H1 (cell line): ENCODE measurements around the gene CTAG2. TPM values are rescaled to one million over a fixed set of nuclear protein-coding genes. Genes with fewer than 3 reads are reported as not detected.

Experiments
- CTCF ChIA-PET: fragments of 300-600 bp; sonication (Branson Sonifier 250); formaldehyde crosslinking; loops from one replicate; lab custom pipeline; 2021; ENCODE audit not compliant: partially characterized antibody; lab: Charles Lee
- POLR2A ChIA-PET: fragments of 300-600 bp; sonication (Branson Sonifier 250); formaldehyde crosslinking; loops from one replicate; lab custom pipeline; 2021; ENCODE audit warnings: inconsistent platforms; ENCODE audit not compliant: partially characterized antibody; lab: Charles Lee
- DNase-seq, 2 experiments: peaks; one replicate each; pipeline versions ENCODE4 v3.0.0 to v3.0.0-alpha.2; 2010 to 2022; ENCODE audit warnings: low spot score in 2 of 2, low read depth in 1 of 2, mixed read lengths in 1 of 2
- FAIRE-seq: peaks from 2 replicates; lab custom pipeline; 2011; peaks lifted over from hg19 to GRCh38; lab: Jason Lieb, UNC
- H2AFZ ChIP-seq: 2 replicates; pipeline ENCODE4 v1.8.1; 2012; ENCODE audit warnings: low read length, inconsistent platforms
- H2AK5ac ChIP-seq: 2 replicates; pipeline ENCODE4 v1.6.1; 2013; ENCODE audit warnings: low read depth, low read length
- H2BK120ac ChIP-seq: replicated peaks from 2 replicates; pipeline ENCODE3; 2013; ENCODE audit warnings: low read depth, low read length, inconsistent platforms
- H2BK12ac ChIP-seq: 2 replicates; pipeline ENCODE4 v1.6.1; 2013; ENCODE audit warnings: low read depth, low read length
- H2BK15ac ChIP-seq: 2 replicates; pipeline ENCODE4 v1.6.1; 2013; ENCODE audit warnings: low read length
- H2BK20ac ChIP-seq: 2 replicates; pipeline ENCODE4 v1.6.1; 2013; ENCODE audit warnings: low read length
- H2BK5ac ChIP-seq: 2 replicates; pipeline ENCODE4 v1.6.1; 2013; ENCODE audit warnings: low read depth, low read length
- H3K14ac ChIP-seq: 2 replicates; pipeline ENCODE4 v1.6.1; 2013; ENCODE audit warnings: inconsistent platforms; ENCODE audit not compliant: insufficient read length
- H3K18ac ChIP-seq: 2 replicates; pipeline ENCODE4 v1.6.1; 2013; ENCODE audit warnings: low read length; ENCODE audit errors: extremely low read depth
- H3K23ac ChIP-seq: 2 replicates; pipeline ENCODE4 v1.6.1; 2013; ENCODE audit warnings: inconsistent platforms; ENCODE audit not compliant: insufficient read length
- H3K23me2 ChIP-seq: 2 replicates; pipeline ENCODE4 v1.6.1; 2013; ENCODE audit warnings: low read depth, low read length
- H3K27ac ChIP-seq: 2 replicates; pipeline ENCODE4 v1.6.1; 2011; ENCODE audit warnings: low read depth, low read length, inconsistent platforms
- H3K27me3 ChIP-seq, 4 experiments: replicated peaks in 1 of 4; 1 replicate in 1 of 4; 2 replicates in 3 of 4; pipeline versions ENCODE4 v1.6.1 to v1.8.1; 2011 to 2013; ENCODE audit warnings: low read length in 3 of 4, mild to moderate bottlenecking in 3 of 4, inconsistent platforms in 2 of 4, mixed read lengths in 2 of 4, moderate library complexity in 1 of 4; ENCODE audit not compliant: control insufficient read depth in 3 of 4, insufficient read depth in 3 of 4; ENCODE audit errors: extremely low read depth in 1 of 4
- H3K36me3 ChIP-seq, 4 experiments: 2 replicates each; pipeline versions ENCODE4 v1.6.1 to v1.8.1; 2011 to 2013; ENCODE audit warnings: mild to moderate bottlenecking in 4 of 4, low read length in 3 of 4, moderate library complexity in 2 of 4, control low read depth in 1 of 4, inconsistent platforms in 1 of 4; ENCODE audit not compliant: insufficient read depth in 4 of 4, control insufficient read depth in 2 of 4
- H3K4ac ChIP-seq: replicated peaks from 2 replicates; pipeline ENCODE3; 2013; ENCODE audit warnings: low read length, low read depth, mixed read lengths, inconsistent platforms; ENCODE audit not compliant: insufficient read length
- H3K4me1 ChIP-seq, 4 experiments: replicated peaks in 1 of 4; 1 replicate in 1 of 4; 2 replicates in 3 of 4; pipeline versions ENCODE4 v1.6.1 to v1.8.1; 2011 to 2013; ENCODE audit warnings: low read length in 3 of 4, inconsistent platforms in 2 of 4, mixed read lengths in 1 of 4; ENCODE audit not compliant: insufficient read depth in 4 of 4, control insufficient read depth in 3 of 4
- H3K4me2 ChIP-seq, 2 experiments: 2 replicates each; pipeline versions ENCODE4 v1.6.1 to v1.8.1; 2011 to 2013; ENCODE audit warnings: low read depth in 2 of 2, low read length in 2 of 2, control low read depth in 1 of 2, inconsistent platforms in 1 of 2, mild to moderate bottlenecking in 1 of 2; ENCODE audit not compliant: insufficient read depth in 1 of 2
- H3K4me3 ChIP-seq, 4 experiments: fragments of 200-600, 300-600 bp in 1 of 4; sonication (generic), shearing (Covaris generic), sonication (Bioruptor Twin) in 1 of 4; 2 replicates each; pipeline versions ENCODE4 v1.5.1 to v1.8.1; 2011 to 2016; ENCODE audit warnings: low read length in 4 of 4, low read depth in 3 of 4, control low read depth in 2 of 4, inconsistent platforms in 2 of 4, mild to moderate bottlenecking in 2 of 4, mixed read lengths in 1 of 4, moderate library complexity in 1 of 4; ENCODE audit not compliant: insufficient read depth in 2 of 4; ENCODE audit errors: extremely low read depth in 1 of 4
- H3K56ac ChIP-seq: replicated peaks from 2 replicates; pipeline ENCODE3; 2013; ENCODE audit warnings: low read depth, mild to moderate bottlenecking, mixed read lengths, low read length, inconsistent platforms; ENCODE audit not compliant: insufficient read length
- H3K79me1 ChIP-seq: 2 replicates; pipeline ENCODE4 v1.6.1; 2013; ENCODE audit warnings: low read depth, low read length, control low read depth
- H3K79me2 ChIP-seq, 2 experiments: 2 replicates each; pipeline versions ENCODE4 v1.6.1 to v1.8.1; 2012 to 2013; ENCODE audit warnings: low read length in 2 of 2, mild to moderate bottlenecking in 2 of 2, inconsistent platforms in 1 of 2; ENCODE audit not compliant: insufficient read depth in 2 of 2, control insufficient read depth in 1 of 2
- H3K9ac ChIP-seq, 4 experiments: replicated peaks in 1 of 4; 1 replicate in 1 of 4; 2 replicates in 3 of 4; pipeline versions ENCODE4 v1.6.1 to v1.8.1; 2011 to 2013; ENCODE audit warnings: low read depth in 3 of 4, low read length in 3 of 4, control low read depth in 2 of 4, mild to moderate bottlenecking in 2 of 4, moderate library complexity in 2 of 4, inconsistent platforms in 1 of 4; ENCODE audit errors: extremely low read depth in 1 of 4
- H3K9me3 ChIP-seq, 2 experiments: 2 replicates each; pipeline versions ENCODE4 v1.6.1 to v1.8.1; 2012 to 2013; ENCODE audit warnings: mild to moderate bottlenecking in 2 of 2, moderate library complexity in 2 of 2, control low read depth in 1 of 2, inconsistent platforms in 1 of 2, low read depth in 1 of 2, low read length in 1 of 2, mixed read lengths in 1 of 2; ENCODE audit not compliant: insufficient read depth in 2 of 2
- H4K20me1 ChIP-seq, 2 experiments: replicated peaks in 1 of 2; 2 replicates each; pipeline versions ENCODE3 to v1.8.1; 2011 to 2013; ENCODE audit warnings: inconsistent platforms in 2 of 2, low read length in 2 of 2, mild to moderate bottlenecking in 1 of 2; ENCODE audit not compliant: insufficient read depth in 2 of 2, control insufficient read depth in 1 of 2
- H4K5ac ChIP-seq: 2 replicates; pipeline ENCODE4 v1.6.1; 2013; ENCODE audit warnings: low read length, low read depth, mixed read lengths, inconsistent platforms; ENCODE audit not compliant: insufficient read length
- H4K8ac ChIP-seq: 2 replicates; pipeline ENCODE4 v1.8.0; 2013; ENCODE audit warnings: mild to moderate bottlenecking, moderate library complexity, low read length, inconsistent platforms; ENCODE audit not compliant: insufficient read depth; ENCODE audit errors: extremely low read depth
- H4K91ac ChIP-seq: replicated peaks from 2 replicates; pipeline ENCODE3; 2013; ENCODE audit warnings: low read length, mixed read lengths, inconsistent platforms; ENCODE audit not compliant: insufficient read length
- BCL11A ChIP-seq, 2 experiments: IDR thresholded peaks; one replicate each; pipeline ENCODE4 v1.6.1; 2011; ENCODE audit warnings: low read depth in 2 of 2, low read length in 2 of 2, mild to moderate bottlenecking in 2 of 2
- CHD1 ChIP-seq: IDR thresholded peaks from 2 replicates; pipeline ENCODE4 v1.6.1; 2012; ENCODE audit warnings: low read depth, low read length, improper control_type of control experiment
- KDM5A ChIP-seq: fragments of 200-600 bp; IDR thresholded peaks from 2 replicates; pipeline ENCODE4 v1.7.1; 2012; ENCODE audit warnings: mild to moderate bottlenecking, low read length, inconsistent platforms, mixed read lengths
- PHF8 ChIP-seq: fragments of 200-600 bp; sonication (generic); conservative IDR thresholded peaks from 2 replicates; pipeline ENCODE4 v1.7.1; 2012; ENCODE audit warnings: low read depth, mild to moderate bottlenecking, inconsistent platforms, low read length, moderate library complexity
- SAP30 ChIP-seq: fragments of 300-600 bp; sonication (generic); IDR thresholded peaks from 2 replicates; pipeline ENCODE4 v1.7.1; 2012; ENCODE audit warnings: low read length, moderate library complexity, mild to moderate bottlenecking, inconsistent platforms; ENCODE audit not compliant: insufficient read depth, insufficient replicate concordance
- SIN3A ChIP-seq, 2 experiments: IDR thresholded peaks in 1 of 2; conservative IDR thresholded peaks in 1 of 2; 2 replicates each; pipeline ENCODE4 v1.6.1; 2011 to 2012; ENCODE audit warnings: low read length in 2 of 2, improper control_type of control experiment in 1 of 2, low read depth in 1 of 2, mild to moderate bottlenecking in 1 of 2
- SP2 ChIP-seq: IDR thresholded peaks from 2 replicates; pipeline ENCODE4 v1.6.1; 2012; ENCODE audit warnings: mild to moderate bottlenecking, low read length, inconsistent platforms
- TAF1 ChIP-seq: IDR thresholded peaks from 2 replicates; pipeline ENCODE4 v1.6.1; 2011; ENCODE audit warnings: mild to moderate bottlenecking, low read depth, low read length
- WGBS, 2 experiments: shearing (Covaris generic) in 1 of 2; methylation state at CpG; one replicate each; pipeline versions ENCODE4 v1.1.6 to v1.1.7; 2013 to 2015; ENCODE audit warnings: low lambda C conversion rate in 2 of 2, mixed read lengths in 2 of 2, inconsistent platforms in 1 of 2, low coverage in 1 of 2, missing lambda C conversion rate in 1 of 2; ENCODE audit not compliant: insufficient replicate concordance in 2 of 2, insufficient coverage in 1 of 2, insufficient read length in 1 of 2; ENCODE audit errors: extremely low coverage in 1 of 2, missing lambda C conversion rate in 1 of 2; 5-methylcytosine and 5-hydroxymethylcytosine counted together
- polyA plus RNA-seq, 7 experiments: library from polyadenylated mRNA; depleted of rRNA in 3 of 7; stranded (reverse) in 5 of 7; unstranded in 2 of 7; fragments of >200 nt in 5 of 7; fragments of 200-250 nt in 2 of 7; gene quantifications; 1 replicate in 5 of 7; 2 replicates in 1 of 7; 4 replicates in 1 of 7; pipeline versions ENCODE4 v1.2.1 to v1.2.3, GENCODE V29; 2011 to 2013; ENCODE audit warnings: missing spikeins in 2 of 7, mixed read lengths in 2 of 7
- total RNA-seq: library from RNA; stranded (reverse); fragmentation: NEBNext Ultra II Directional; extraction: Animal tissue kit (Norgen Biotek cat#: 25700); gene quantifications from 2 replicates; pipeline ENCODE4 v1.2.1, GENCODE V29; 2021
- TF ChIP-seq, protein P1 (sequence below), 3 experiments: IDR thresholded peaks; 1 replicate in 2 of 3; 2 replicates in 1 of 3; pipeline versions ENCODE4 v1.5.1 to v1.6.1; 2011; ENCODE audit warnings: low read length in 3 of 3, mild to moderate bottlenecking in 3 of 3, inconsistent platforms in 2 of 3, low read depth in 1 of 3, moderate library complexity in 1 of 3; ENCODE audit not compliant: insufficient read depth in 1 of 3; ENCODE audit errors: control extremely low read depth in 1 of 3
- TF ChIP-seq, protein P2 (sequence below): IDR thresholded peaks from 2 replicates; pipeline ENCODE4 v1.6.1; 2011; ENCODE audit warnings: low read depth, mild to moderate bottlenecking, low read length; ENCODE audit not compliant: insufficient read depth

CTAG2 gene
- total and polyA plus RNA-seq, 2 of the 8 experiments (the other 6 are each of a cell fraction or from before 2014, with no cell fraction given), result not detected

DNA sequence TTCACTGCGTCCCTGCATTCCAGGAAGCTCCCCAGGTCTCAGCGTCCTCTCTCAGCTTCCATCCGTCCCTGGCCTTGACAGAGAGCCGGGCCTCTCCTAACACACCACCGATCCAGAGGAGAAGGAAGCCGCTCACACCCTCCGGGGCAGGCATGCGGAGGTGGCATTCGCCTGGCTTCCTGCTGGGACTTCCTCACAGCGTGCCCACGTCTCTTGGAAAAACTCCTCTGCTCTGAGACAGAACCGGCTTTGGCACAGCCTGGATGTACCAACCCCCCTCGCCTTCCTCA is 3.2 kb downstream of the CTAG2 start:
- H4K5ac ChIP-seq, result no peak overlapping the region
- H3K23me2 ChIP-seq, result no peaks in the 10 kb centered on the region
- H3K27ac ChIP-seq, result no peak overlapping the region
- H3K9ac ChIP-seq, result no peak overlapping the region
- no peak for FAIRE-seq
- H4K91ac ChIP-seq, result no peak overlapping the region
- H2BK120ac ChIP-seq, result no peak overlapping the region
- H3K56ac ChIP-seq, result no peak overlapping the region
- POLR2A ChIA-PET, result no interaction called here
- no peaks in the 10 kb centered on the region for H4K20me1 ChIP-seq
- CTCF ChIA-PET, result no interaction called here
- no peak overlapping the region for H2AK5ac ChIP-seq
- no peak for DNase-seq
- H3K4me3 ChIP-seq, result no peak overlapping the region
- no peaks in the 10 kb centered on the region for H3K79me2 ChIP-seq
- 79% methylated on average over 4 of the region's 13 CpGs; no CpG with 5 or more reads in 1 of the 2 experiments for WGBS, 2 experiments
- H2BK5ac ChIP-seq, result no peak overlapping the region
- no peaks in the 10 kb centered on the region for H3K79me1 ChIP-seq
- H2BK12ac ChIP-seq, result no peak overlapping the region
- no peak overlapping the region for H3K4me2 ChIP-seq
- no peak overlapping the region for H3K23ac ChIP-seq
- no peaks in the 10 kb centered on the region for H3K36me3 ChIP-seq
- no peak overlapping the region for H3K14ac ChIP-seq
- H2AFZ ChIP-seq, result no peak overlapping the region
- H3K4ac ChIP-seq, result no peak overlapping the region
- H2BK15ac ChIP-seq, result no peak overlapping the region
- no peaks in the 10 kb centered on the region for H3K27me3 ChIP-seq
- H3K4me1 ChIP-seq, result peaks cover 0 to 4% (median 0%) of the 10 kb centered on the region in 4 experiments; a peak in 1 of 7 replicates
- H4K8ac ChIP-seq, result no peak overlapping the region
- no peak overlapping the region for H2BK20ac ChIP-seq
- H3K18ac ChIP-seq, result no peak overlapping the region
- no peaks in the 10 kb centered on the region for H3K9me3 ChIP-seq
- no peak for TF ChIP-seq KDM5A
- TF ChIP-seq BCL11A (IDR thresholded peaks at IDR 0.05; ENCODE audit: low read depth in 2 of 2, low read length in 2 of 2), result no peak
- no peak for TF ChIP-seq TAF1
- TF ChIP-seq SAP30, result no peak
- TF ChIP-seq SIN3A (conservative IDR thresholded peaks at IDR 0.05 in 1 of 2, IDR thresholded peaks at IDR 0.05 in 1 of 2; ENCODE audit: low read depth in 1 of 2, low read length in 2 of 2), result no peak
- TF ChIP-seq PHF8, result no peak
- TF ChIP-seq, protein P1, sequence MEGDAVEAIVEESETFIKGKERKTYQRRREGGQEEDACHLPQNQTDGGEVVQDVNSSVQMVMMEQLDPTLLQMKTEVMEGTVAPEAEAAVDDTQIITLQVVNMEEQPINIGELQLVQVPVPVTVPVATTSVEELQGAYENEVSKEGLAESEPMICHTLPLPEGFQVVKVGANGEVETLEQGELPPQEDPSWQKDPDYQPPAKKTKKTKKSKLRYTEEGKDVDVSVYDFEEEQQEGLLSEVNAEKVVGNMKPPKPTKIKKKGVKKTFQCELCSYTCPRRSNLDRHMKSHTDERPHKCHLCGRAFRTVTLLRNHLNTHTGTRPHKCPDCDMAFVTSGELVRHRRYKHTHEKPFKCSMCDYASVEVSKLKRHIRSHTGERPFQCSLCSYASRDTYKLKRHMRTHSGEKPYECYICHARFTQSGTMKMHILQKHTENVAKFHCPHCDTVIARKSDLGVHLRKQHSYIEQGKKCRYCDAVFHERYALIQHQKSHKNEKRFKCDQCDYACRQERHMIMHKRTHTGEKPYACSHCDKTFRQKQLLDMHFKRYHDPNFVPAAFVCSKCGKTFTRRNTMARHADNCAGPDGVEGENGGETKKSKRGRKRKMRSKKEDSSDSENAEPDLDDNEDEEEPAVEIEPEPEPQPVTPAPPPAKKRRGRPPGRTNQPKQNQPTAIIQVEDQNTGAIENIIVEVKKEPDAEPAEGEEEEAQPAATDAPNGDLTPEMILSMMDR (IDR thresholded peaks at IDR 0.05; ENCODE audit: control extremely low read depth in 1 of 3, insufficient read depth in 1 of 3, low read depth in 1 of 3, low read length in 3 of 3), result no peak
- TF ChIP-seq, protein P2, sequence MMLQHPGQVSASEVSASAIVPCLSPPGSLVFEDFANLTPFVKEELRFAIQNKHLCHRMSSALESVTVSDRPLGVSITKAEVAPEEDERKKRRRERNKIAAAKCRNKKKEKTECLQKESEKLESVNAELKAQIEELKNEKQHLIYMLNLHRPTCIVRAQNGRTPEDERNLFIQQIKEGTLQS, result no peak
- no peak for TF ChIP-seq CHD1
- no peak for TF ChIP-seq SP2
